DND-41 (cell line): Measurements from ENCODE around the gene ANKS1B.

Source experiments
- ATAC-seq: fragments of 200-7000 bp; cut with Tn5 transposase; 3 replicates; pipeline ENCODE4 v1.9.1; 2021; ENCODE audit warnings: low read depth; ENCODE audit not compliant: insufficient read depth
- DNase-seq: peaks from one replicate; pipeline ENCODE4 v3.0.0-alpha.2; 2020
- H2AFZ ChIP-seq: 2 replicates; pipeline ENCODE4 v1.6.0; 2012; ENCODE audit warnings: low read depth, low read length
- H3K27ac ChIP-seq: 2 replicates; pipeline ENCODE4 v1.5.1; 2012; ENCODE audit warnings: low read length, inconsistent platforms
- H3K27me3 ChIP-seq: fragments of 200-600 bp; sonication (generic); 2 replicates; pipeline ENCODE4 v1.6.0; 2012; ENCODE audit warnings: low read length, mild to moderate bottlenecking, inconsistent platforms; ENCODE audit not compliant: insufficient read depth, poor library complexity
- H3K36me3 ChIP-seq: 2 replicates; pipeline ENCODE4 v1.5.1; 2012; ENCODE audit warnings: low read length, inconsistent platforms; ENCODE audit not compliant: insufficient read depth
- H3K4me1 ChIP-seq: 2 replicates; pipeline ENCODE4 v1.5.1; 2012; ENCODE audit warnings: mild to moderate bottlenecking, low read length; ENCODE audit not compliant: insufficient read depth
- H3K4me2 ChIP-seq: 2 replicates; pipeline ENCODE4 v1.6.0; 2012; ENCODE audit warnings: mild to moderate bottlenecking, moderate library complexity, low read length, inconsistent platforms; ENCODE audit not compliant: insufficient read depth
- H3K4me3 ChIP-seq, 2 experiments: fragments of 200-600 bp in 1 of 2; shearing (Covaris generic) in 1 of 2; 2 replicates each; pipeline ENCODE4 v1.5.1; 2012 to 2016; ENCODE audit warnings: inconsistent platforms in 2 of 2, low read length in 2 of 2, mild to moderate bottlenecking in 2 of 2, low read depth in 1 of 2, moderate library complexity in 1 of 2
- H3K79me2 ChIP-seq: 2 replicates; pipeline ENCODE4 v1.6.0; 2012; ENCODE audit warnings: low read length, inconsistent platforms; ENCODE audit not compliant: insufficient read depth
- H3K9ac ChIP-seq: 2 replicates; pipeline ENCODE4 v1.6.0; 2012; ENCODE audit warnings: low read depth, mild to moderate bottlenecking, inconsistent platforms, low read length, moderate library complexity
- H3K9me3 ChIP-seq: 2 replicates; pipeline ENCODE4 v1.5.1; 2012; ENCODE audit warnings: low read length, moderate library complexity, mild to moderate bottlenecking, inconsistent platforms; ENCODE audit not compliant: insufficient read depth, severe bottlenecking
- H4K20me1 ChIP-seq: 2 replicates; pipeline ENCODE4 v1.6.0; 2012; ENCODE audit warnings: low read length; ENCODE audit not compliant: insufficient read depth
- CTCF ChIP-seq: IDR thresholded peaks from 2 replicates; pipeline ENCODE4 v1.5.1; 2012; ENCODE audit warnings: borderline replicate concordance, low read length, moderate library complexity, mild to moderate bottlenecking; ENCODE audit not compliant: poor library complexity, severe bottlenecking; ENCODE audit errors: extremely low read depth
- EZH2 ChIP-seq: IDR thresholded peaks from 3 replicates; pipeline ENCODE4 v1.6.1; 2012; ENCODE audit warnings: borderline replicate concordance, low read depth, mild to moderate bottlenecking, moderate library complexity, low read length, inconsistent platforms; ENCODE audit not compliant: severe bottlenecking

Gene ANKS1B

GRCh38 chr12:99957866-99958466 is 26.8 kb downstream of the ANKS1B start:
- Histone ChIP-seq H4K20me1 (no peaks in the 10 kb centered on the region), H3K27me3 (peaks cover 6% of the 10 kb centered on the region), H3K79me2 (no peaks in the 10 kb centered on the region), H3K9ac (no peak overlapping the region), H3K4me3 (no peak overlapping the region), H2AFZ (no peak overlapping the region), H3K4me2 (no peak overlapping the region), H3K9me3 (no peaks in the 10 kb centered on the region), H3K36me3 (no peaks in the 10 kb centered on the region), H3K27ac (no peak overlapping the region), H3K4me1 (no peaks in the 10 kb centered on the region)
- TF ChIP-seq CTCF (no peak), EZH2 (no peak)
- DNase-seq (no peak), ATAC-seq (no peak)

GRCh38 chr12:99954724-99955123 is 30.0 kb downstream of the ANKS1B start:
- no peaks in the 10 kb centered on the region for H4K20me1 ChIP-seq
- no peak overlapping the region for H3K9ac ChIP-seq
- H3K36me3 ChIP-seq, result no peaks in the 10 kb centered on the region
- H3K27ac ChIP-seq, result no peak overlapping the region
- no peak for DNase-seq
- H3K79me2 ChIP-seq, result no peaks in the 10 kb centered on the region
- no peak overlapping the region for H2AFZ ChIP-seq
- H3K9me3 ChIP-seq, result no peaks in the 10 kb centered on the region
- H3K4me2 ChIP-seq, result no peak overlapping the region
- no peak for TF ChIP-seq EZH2
- TF ChIP-seq CTCF, result no peak
- ATAC-seq, result no peak
- no peak overlapping the region for H3K4me3 ChIP-seq
- no peaks in the 10 kb centered on the region for H3K4me1 ChIP-seq
- peaks cover 6% of the 10 kb centered on the region for H3K27me3 ChIP-seq

- H3K9ac ChIP-seq, result no peak overlapping the region
- ATAC-seq, result no peak
- no peaks in the 10 kb centered on the region for H3K4me1 ChIP-seq
- no peak overlapping the region for H3K4me2 ChIP-seq
- H3K27me3 ChIP-seq, result peaks cover 3% of the 10 kb centered on the region
- no peaks in the 10 kb centered on the region for H3K79me2 ChIP-seq
- DNase-seq, result no peak
- no peaks in the 10 kb centered on the region for H3K36me3 ChIP-seq
- TF ChIP-seq CTCF, result no peak
- no peak for TF ChIP-seq EZH2
- H2AFZ ChIP-seq, result no peak overlapping the region
- H3K4me3 ChIP-seq, result no peak overlapping the region
- no peaks in the 10 kb centered on the region for H3K9me3 ChIP-seq
- H3K27ac ChIP-seq, result no peak overlapping the region
- H4K20me1 ChIP-seq, result no peaks in the 10 kb centered on the region
Observed at GRCh38 chr12:99948370-99948769, 36.4 kb downstream of the ANKS1B start.
